Colonic mucosa (tissue), 4 donors: Measurements from ENCODE around the gene DGLUCY. TPM values are rescaled to one million over a fixed set of nuclear protein-coding genes. Genes with fewer than 3 reads are reported as not detected.
A peak's percentile ranks its signal among the peaks of the same experiment; 100 is the strongest.
"Not testable (repeated sequence)": the region's sequence is repeated elsewhere in the genome, so short reads cannot be mapped to it uniquely, and the experiment has no call there.

ENCODE experiments used
- DNase-seq: peaks from one replicate; pipeline ENCODE4 v3.0.0-alpha.2; 2020
- H3K27ac ChIP-seq: fragments of 200-600 bp; one replicate; pipeline ENCODE4 v1.8.0; 2021
- H3K27me3 ChIP-seq: fragments of 200-600 bp; one replicate; pipeline ENCODE4 v1.8.0; 2021
- H3K36me3 ChIP-seq: fragments of 200-600 bp; one replicate; pipeline ENCODE4 v1.8.0; 2021
- H3K4me1 ChIP-seq: fragments of 200-600 bp; one replicate; pipeline ENCODE4 v1.8.0; 2021; ENCODE audit warnings: mild to moderate bottlenecking
- H3K4me3 ChIP-seq: fragments of 200-600 bp; one replicate; pipeline ENCODE4 v1.8.0; 2021
- H3K9ac ChIP-seq, 2 donors: one replicate each; pipeline ENCODE4 v1.7.0; 2013; ENCODE audit warnings: control low read depth in 2 of 2, low read depth in 2 of 2, low read length in 2 of 2
- H3K9me3 ChIP-seq: fragments of 200-600 bp; one replicate; pipeline ENCODE4 v1.8.0; 2021
- intact Hi-C: fragments of 100-400 bp; cut with DNase I; formaldehyde crosslinking; loops from one replicate; pipeline ENCODE4 v1.14.1; 2022
- total RNA-seq, 2 donors: library from RNA; stranded (reverse); fragmentation: NEBNext Ultra II Directional in 1 of 2; extraction: Animal tissue kit (Norgen Biotek cat#: 25700) in 1 of 2; gene quantifications; one replicate each; pipeline ENCODE4 v1.2.1, GENCODE V29; 2021
- TF ChIP-seq, protein P1 (sequence below): fragments of 200-600 bp; IDR thresholded peaks from one replicate; pipeline ENCODE4 v1.8.0; 2022; ENCODE audit warnings: antibody characterized with exemption, mild to moderate bottlenecking
- donor health status: healthy.
- donor health status: DM: no; HTN: no; CAD: no.
- donor health status: DM: no; HTN: no; CAD: no.

DGLUCY gene
- total RNA-seq, 2 donors from 2014 or later = 67.3 to 105 TPM

DNA sequence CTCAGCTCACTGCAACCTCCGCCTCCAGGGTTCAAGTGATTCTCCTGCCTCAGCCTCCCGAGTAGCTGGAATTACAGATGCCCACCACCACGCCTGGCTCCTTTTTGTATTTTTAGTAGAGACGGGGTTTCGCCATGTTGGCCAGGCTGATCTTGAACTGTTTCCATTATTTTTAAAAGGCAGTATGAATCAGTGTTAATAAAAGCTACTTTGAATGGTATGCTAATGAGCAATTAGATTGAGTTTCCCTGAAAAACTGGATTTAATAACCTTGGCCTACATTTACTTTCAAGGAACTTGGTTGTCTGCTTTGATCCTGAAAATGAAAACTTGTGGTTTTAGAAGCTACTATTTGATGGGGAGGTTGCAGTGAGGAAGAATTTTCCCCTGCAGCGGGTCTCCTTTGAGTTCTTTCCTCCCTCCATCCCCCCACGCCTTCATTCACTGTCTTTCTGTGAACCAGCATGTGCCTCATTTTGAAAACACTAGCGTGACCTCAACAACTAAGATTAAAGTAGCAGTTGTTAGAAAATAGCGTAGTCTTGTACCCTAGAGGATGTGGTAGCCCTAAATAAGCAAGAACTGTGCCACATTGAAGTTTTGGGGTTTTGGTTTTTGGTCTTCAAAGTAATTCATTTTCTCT is 35.7 kb upstream of the DGLUCY start:
- no peak overlapping the region for H3K27ac ChIP-seq
- H3K27me3 ChIP-seq = no peaks in the 10 kb centered on the region
- no peaks in the 10 kb centered on the region for H3K9me3 ChIP-seq
- H3K36me3 ChIP-seq = no peaks in the 10 kb centered on the region
- no peak overlapping the region for H3K9ac ChIP-seq
- no peak overlapping the region for H3K4me3 ChIP-seq
- intact Hi-C loops = no loop called here
- H3K4me1 ChIP-seq = no peaks in the 10 kb centered on the region
- TF ChIP-seq, protein P1, sequence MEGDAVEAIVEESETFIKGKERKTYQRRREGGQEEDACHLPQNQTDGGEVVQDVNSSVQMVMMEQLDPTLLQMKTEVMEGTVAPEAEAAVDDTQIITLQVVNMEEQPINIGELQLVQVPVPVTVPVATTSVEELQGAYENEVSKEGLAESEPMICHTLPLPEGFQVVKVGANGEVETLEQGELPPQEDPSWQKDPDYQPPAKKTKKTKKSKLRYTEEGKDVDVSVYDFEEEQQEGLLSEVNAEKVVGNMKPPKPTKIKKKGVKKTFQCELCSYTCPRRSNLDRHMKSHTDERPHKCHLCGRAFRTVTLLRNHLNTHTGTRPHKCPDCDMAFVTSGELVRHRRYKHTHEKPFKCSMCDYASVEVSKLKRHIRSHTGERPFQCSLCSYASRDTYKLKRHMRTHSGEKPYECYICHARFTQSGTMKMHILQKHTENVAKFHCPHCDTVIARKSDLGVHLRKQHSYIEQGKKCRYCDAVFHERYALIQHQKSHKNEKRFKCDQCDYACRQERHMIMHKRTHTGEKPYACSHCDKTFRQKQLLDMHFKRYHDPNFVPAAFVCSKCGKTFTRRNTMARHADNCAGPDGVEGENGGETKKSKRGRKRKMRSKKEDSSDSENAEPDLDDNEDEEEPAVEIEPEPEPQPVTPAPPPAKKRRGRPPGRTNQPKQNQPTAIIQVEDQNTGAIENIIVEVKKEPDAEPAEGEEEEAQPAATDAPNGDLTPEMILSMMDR = no peak
- no peak for DNase-seq

DNA sequence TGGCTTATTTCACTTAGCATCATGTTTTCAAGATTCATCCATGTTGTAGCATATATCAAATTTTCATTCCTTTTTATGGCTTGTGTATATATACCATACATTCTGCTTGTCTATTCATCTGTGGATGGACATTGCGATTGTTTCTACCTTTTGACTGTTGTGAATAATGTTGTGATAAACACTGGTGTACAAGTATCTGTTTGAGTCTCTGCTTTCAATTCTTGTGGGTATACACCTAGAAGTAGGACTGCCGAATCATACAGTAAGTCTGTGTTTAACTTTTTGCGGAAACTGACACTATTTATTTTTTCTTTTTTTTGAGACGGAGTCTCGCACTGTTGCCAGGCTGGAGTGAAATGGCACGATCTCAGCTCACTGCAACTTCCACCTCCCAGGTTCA is 33.8 kb upstream of the DGLUCY start:
- H3K4me3 ChIP-seq = no peak overlapping the region
- H3K9me3 ChIP-seq = no peaks in the 10 kb centered on the region
- H3K4me1 ChIP-seq = no peaks in the 10 kb centered on the region
- no peaks in the 10 kb centered on the region for H3K27me3 ChIP-seq
- no peak for DNase-seq
- H3K9ac ChIP-seq = no peak overlapping the region
- no peaks in the 10 kb centered on the region for H3K36me3 ChIP-seq
- intact Hi-C loops = no loop called here
- TF ChIP-seq, protein P1 = no peak
- no peak overlapping the region for H3K27ac ChIP-seq

DNA sequence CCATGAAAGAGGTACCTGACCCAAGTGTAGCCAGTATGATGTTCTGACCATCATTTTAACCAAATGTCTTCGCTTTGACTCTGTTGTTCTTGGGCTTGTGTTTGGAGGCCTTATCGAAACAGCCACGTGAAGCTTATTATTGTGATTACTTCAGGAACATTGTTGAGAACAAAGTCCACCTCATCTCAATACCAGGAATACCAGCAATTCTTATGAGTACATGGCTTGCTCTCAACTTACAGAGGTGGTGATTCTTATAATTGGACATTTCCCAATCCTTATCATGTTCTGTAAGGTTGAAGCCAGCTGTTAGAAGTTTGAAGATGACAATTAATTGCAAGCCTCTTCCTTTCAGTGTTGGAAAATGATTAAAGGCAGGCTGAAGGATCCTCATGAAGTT is 31.6 kb upstream of the DGLUCY start:
- H3K36me3 ChIP-seq = no peaks in the 10 kb centered on the region
- TF ChIP-seq, protein P1 = no peak
- no peaks in the 10 kb centered on the region for H3K27me3 ChIP-seq
- peak overlapping the region in 1 of 2 donors; percentile 6 for H3K9ac ChIP-seq
- H3K4me1 ChIP-seq = peaks cover 4% of the 10 kb centered on the region
- peak overlapping the region; percentile 9 for H3K27ac ChIP-seq
- no peak for DNase-seq
- intact Hi-C loops = no loop called here
- no peak overlapping the region for H3K4me3 ChIP-seq
- no peaks in the 10 kb centered on the region for H3K9me3 ChIP-seq

DNA sequence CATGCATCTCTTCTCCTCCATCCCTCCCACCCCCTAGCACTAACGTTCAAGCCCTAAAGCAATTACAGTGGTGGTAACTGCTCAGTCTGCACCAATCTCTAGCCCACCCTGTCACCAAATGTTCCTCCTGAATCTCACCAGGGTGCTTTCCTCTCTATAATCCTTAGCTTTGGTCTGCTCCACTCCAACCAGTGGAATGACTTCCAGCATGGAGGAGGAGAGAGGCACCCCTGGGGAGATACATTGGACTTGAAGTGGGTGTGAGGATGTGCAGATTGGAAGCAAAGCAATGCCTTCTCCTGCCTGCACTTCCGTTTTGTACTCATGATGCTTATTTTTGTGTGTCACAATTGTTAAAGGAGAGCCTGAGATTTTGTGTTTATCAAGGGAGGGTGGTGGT is 29.4 kb upstream of the DGLUCY start:
- Histone ChIP-seq H3K4me3 (no peak overlapping the region), H3K9me3 (no peaks in the 10 kb centered on the region), H3K36me3 (no peaks in the 10 kb centered on the region), H3K27me3 (no peaks in the 10 kb centered on the region), H3K9ac (no peak overlapping the region), H3K4me1 (peaks cover 8% of the 10 kb centered on the region), H3K27ac (no peak overlapping the region)
- intact Hi-C loops = no loop called here
- no peak for DNase-seq
- TF ChIP-seq, protein P1 = no peak

DNA sequence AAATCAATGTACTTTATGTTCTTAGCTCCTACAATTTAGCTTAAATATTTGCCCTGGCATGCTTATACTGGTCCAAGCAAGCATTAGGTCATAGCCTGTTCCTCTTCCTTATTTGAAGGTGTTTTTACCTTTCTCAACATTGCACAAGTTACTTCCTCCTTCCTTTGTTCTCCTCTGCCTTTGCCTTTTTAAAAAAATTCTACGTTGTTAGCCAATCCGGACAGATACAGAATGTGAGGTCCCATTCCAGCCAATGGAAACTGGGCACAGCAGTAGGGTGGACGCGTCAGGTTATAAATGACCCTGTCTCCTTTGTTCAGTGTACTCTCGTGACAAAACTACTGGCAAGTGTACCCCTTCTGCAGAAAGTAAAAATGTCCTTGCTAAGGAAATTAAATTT is 26.4 kb upstream of the DGLUCY start:
- H3K27ac ChIP-seq = peak overlapping the region; percentile 78
- H3K36me3 ChIP-seq, intact Hi-C loops: not testable (repeated sequence)

DNA sequence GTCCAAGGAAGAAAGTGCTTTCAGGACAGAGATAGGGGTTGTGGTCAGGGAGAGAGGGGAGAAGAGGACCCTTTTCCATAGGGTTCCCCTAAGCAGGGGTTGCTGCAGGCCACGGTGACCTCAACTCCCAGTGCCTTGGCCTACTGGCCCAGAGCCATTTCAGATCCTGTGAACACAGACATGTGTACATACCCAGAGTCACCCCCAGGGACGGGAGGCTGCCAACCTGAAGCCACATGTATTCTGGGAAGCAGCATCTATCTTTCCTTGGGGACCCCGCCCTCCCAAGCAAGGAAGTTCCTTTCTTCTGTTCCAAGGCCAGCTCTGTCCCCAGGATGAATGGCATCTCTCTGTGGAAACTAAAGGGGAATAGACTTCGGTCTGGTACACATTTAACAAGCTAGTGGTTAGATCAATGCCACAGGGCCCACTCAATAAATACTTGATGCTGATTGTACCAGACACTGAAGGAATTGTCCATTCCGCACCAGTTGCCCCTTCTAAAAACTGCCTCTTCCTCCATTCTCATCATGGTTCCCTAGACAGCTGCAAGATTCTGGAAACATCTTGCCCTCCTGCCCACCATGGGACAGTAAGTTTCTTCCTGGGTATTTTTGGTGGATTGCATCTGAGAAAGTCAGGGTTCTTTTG is 25.2 kb upstream of the DGLUCY start:
- TF ChIP-seq, protein P1 = no peak
- Histone ChIP-seq H3K27ac (peak overlapping the region; percentile 78), H3K36me3 (no peaks in the 10 kb centered on the region), H3K4me3 (no peak overlapping the region), H3K27me3 (no peaks in the 10 kb centered on the region), H3K9me3 (no peaks in the 10 kb centered on the region), H3K9ac (peak overlapping the region in 1 of 2 donors; percentile 62), H3K4me1 (peaks cover 8% of the 10 kb centered on the region)
- intact Hi-C loops = no loop called here
- DNase-seq = peak; percentile 45

More for the DNA sequence above, 26.4 kb upstream of the DGLUCY start:
- H3K4me1 ChIP-seq, H3K27me3 ChIP-seq, H3K4me3 ChIP-seq, H3K9me3 ChIP-seq: not testable (repeated sequence)
- DNase-seq = peak; percentile 68
- H3K9ac ChIP-seq = peak overlapping the region in 1 of 2 donors; percentile 62
